Smooth muscle cell (in vitro differentiated cells): ENCODE data around the gene SAP30. TPM values are rescaled to one million over a fixed set of nuclear protein-coding genes. Genes with fewer than 3 reads are reported as not detected.

Experiments used
- DNase-seq: peaks from one replicate; lab custom pipeline; 2025; ENCODE audit not compliant: unreplicated experiment; lab: John Stamatoyannopoulos, UW
- H2AFZ ChIP-seq: fragments of 200-600 bp; sonication (generic); 2 replicates; pipeline ENCODE4 v1.6.0; 2016; ENCODE audit warnings: antibody characterized with exemption, low read depth, mild to moderate bottlenecking
- H3F3A ChIP-seq: fragments of 200-600 bp; sonication (generic); 2 replicates; pipeline ENCODE4 v1.6.0; 2017; ENCODE audit warnings: antibody characterized with exemption, low read depth
- H3K27ac ChIP-seq: fragments of 200-600 bp; sonication (generic); 2 replicates; pipeline ENCODE4 v1.5.1; 2016; ENCODE audit warnings: low read depth, mild to moderate bottlenecking
- H3K27me3 ChIP-seq: fragments of 200-600 bp; sonication (generic); 2 replicates; pipeline ENCODE4 v1.6.1; 2016; ENCODE audit warnings: low read depth, mild to moderate bottlenecking
- H3K36me3 ChIP-seq: fragments of 200-600 bp; sonication (generic); 2 replicates; pipeline ENCODE4 v1.5.1; 2016; ENCODE audit warnings: low read depth
- H3K4me1 ChIP-seq: fragments of 200-600 bp; sonication (generic); 2 replicates; pipeline ENCODE4 v1.5.1; 2016; ENCODE audit warnings: low read depth
- H3K4me2 ChIP-seq: fragments of 200-600 bp; sonication (generic); 2 replicates; pipeline ENCODE4 v1.6.0; 2016; ENCODE audit warnings: mild to moderate bottlenecking
- H3K4me3 ChIP-seq: fragments of 200-600 bp; sonication (generic); 2 replicates; pipeline ENCODE4 v1.5.1; 2016; ENCODE audit warnings: mild to moderate bottlenecking
- H3K79me2 ChIP-seq: fragments of 200-600 bp; sonication (generic); 2 replicates; pipeline ENCODE4 v1.6.0; 2016; ENCODE audit warnings: low read depth, mild to moderate bottlenecking
- H3K9ac ChIP-seq: fragments of 200-600 bp; sonication (generic); 2 replicates; pipeline ENCODE4 v1.6.0; 2016; ENCODE audit warnings: low read depth
- H3K9me3 ChIP-seq: fragments of 200-600 bp; sonication (generic); replicated peaks from 2 replicates; pipeline ENCODE4 v1.5.1; 2016; ENCODE audit warnings: low read depth
- H4K20me1 ChIP-seq: fragments of 200-600 bp; sonication (generic); 2 replicates; pipeline ENCODE4 v1.6.0; 2016; ENCODE audit warnings: low read depth
- WGBS: methylation state at CpG from one replicate; pipeline ENCODE4 v1.1.7; 2016; ENCODE audit warnings: low lambda C conversion rate; 5-methylcytosine and 5-hydroxymethylcytosine counted together
- polyA plus RNA-seq: library from polyadenylated mRNA; unstranded; fragments of >200 nt; fragmentation: Nextera tagmentation; extraction: Ambion mirVana; gene quantifications from 2 replicates; pipeline ENCODE4 v1.2.1, GENCODE V29; 2016
- total RNA-seq: library from RNA; depleted of rRNA; stranded (reverse); fragments of >200 nt; gene quantifications from 2 replicates; pipeline ENCODE4 v1.2.3, GENCODE V29; 2014
- TF ChIP-seq, protein P1 (sequence below): fragments of 200-600 bp; sonication (generic); IDR thresholded peaks from 2 replicates; pipeline ENCODE4 v1.5.1; 2017; ENCODE audit warnings: borderline replicate concordance, mild to moderate bottlenecking, antibody characterized with exemption; ENCODE audit not compliant: insufficient read depth, poor library complexity, severe bottlenecking

Gene SAP30
- total and polyA plus RNA-seq, 2 experiments from 2014 or later, result 18.6 to 35.2 TPM

DNA sequence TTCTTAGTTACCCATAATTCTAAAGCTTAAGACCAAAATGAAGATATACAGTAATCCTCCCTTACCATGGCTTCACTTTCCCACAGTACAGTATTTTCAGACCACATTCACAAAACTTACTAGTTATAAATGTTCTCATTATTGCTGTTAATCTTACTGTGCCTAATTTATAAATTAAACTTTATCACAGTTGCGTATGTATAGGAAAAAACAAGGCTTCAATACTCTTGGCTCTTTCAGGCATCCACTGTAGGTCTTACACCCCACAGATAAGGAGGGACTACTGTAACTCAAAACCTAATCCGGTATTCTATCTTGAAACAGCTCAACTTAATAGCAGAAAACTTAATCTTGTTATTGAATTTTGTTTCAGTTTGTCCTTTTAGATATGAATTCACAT, 40.2 kb upstream of the SAP30 start:
- H3K4me1 ChIP-seq, result peaks cover 26% of the 10 kb centered on the region
- H3K79me2 ChIP-seq, result peaks cover 39% of the 10 kb centered on the region
- no peak overlapping the region for H3K4me3 ChIP-seq
- no peak overlapping the region for H3K9ac ChIP-seq
- DNase-seq, result no peak
- no peak overlapping the region for H3K27ac ChIP-seq
- H3K9me3 ChIP-seq, result no peaks in the 10 kb centered on the region
- H3F3A ChIP-seq, result peaks cover 13% of the 10 kb centered on the region
- TF ChIP-seq, protein P1, sequence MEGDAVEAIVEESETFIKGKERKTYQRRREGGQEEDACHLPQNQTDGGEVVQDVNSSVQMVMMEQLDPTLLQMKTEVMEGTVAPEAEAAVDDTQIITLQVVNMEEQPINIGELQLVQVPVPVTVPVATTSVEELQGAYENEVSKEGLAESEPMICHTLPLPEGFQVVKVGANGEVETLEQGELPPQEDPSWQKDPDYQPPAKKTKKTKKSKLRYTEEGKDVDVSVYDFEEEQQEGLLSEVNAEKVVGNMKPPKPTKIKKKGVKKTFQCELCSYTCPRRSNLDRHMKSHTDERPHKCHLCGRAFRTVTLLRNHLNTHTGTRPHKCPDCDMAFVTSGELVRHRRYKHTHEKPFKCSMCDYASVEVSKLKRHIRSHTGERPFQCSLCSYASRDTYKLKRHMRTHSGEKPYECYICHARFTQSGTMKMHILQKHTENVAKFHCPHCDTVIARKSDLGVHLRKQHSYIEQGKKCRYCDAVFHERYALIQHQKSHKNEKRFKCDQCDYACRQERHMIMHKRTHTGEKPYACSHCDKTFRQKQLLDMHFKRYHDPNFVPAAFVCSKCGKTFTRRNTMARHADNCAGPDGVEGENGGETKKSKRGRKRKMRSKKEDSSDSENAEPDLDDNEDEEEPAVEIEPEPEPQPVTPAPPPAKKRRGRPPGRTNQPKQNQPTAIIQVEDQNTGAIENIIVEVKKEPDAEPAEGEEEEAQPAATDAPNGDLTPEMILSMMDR, result no peak
- peaks cover 9% of the 10 kb centered on the region for H4K20me1 ChIP-seq
- no peaks in the 10 kb centered on the region for H3K27me3 ChIP-seq
- no peak overlapping the region for H3K4me2 ChIP-seq
- H2AFZ ChIP-seq, result no peak overlapping the region
- WGBS, result 92% methylated on average over 2 of the region's 2 CpGs
- peaks cover 5% of the 10 kb centered on the region for H3K36me3 ChIP-seq

DNA sequence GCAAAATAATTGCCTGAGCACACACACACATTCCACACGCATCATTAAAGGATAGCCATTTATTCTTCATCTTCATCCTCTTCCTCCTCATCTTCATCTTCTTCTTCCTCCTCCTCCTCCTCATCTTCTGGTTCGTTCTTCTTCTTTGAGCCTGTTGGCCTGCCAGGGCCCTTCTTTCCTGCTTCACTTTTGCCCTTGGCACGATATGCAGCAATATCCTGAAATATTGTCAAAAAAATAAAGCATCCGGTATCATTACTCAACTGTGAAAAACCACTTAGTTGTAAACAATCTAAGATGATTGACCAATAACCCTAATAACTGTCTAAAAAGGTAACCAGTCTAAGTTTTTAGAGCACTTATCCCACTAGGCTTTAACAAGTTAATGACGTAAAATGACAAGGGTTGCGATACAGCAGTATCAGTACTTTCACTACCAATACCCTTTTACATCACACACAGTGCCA, 38.7 kb upstream of the SAP30 start:
- H3F3A ChIP-seq, result peaks cover 14% of the 10 kb centered on the region
- TF ChIP-seq, protein P1, result no peak
- H3K4me3 ChIP-seq, result peak overlapping the region; percentile 82
- peaks cover 9% of the 10 kb centered on the region for H4K20me1 ChIP-seq
- DNase-seq, result no peak
- no peaks in the 10 kb centered on the region for H3K27me3 ChIP-seq
- no peak overlapping the region for H3K9ac ChIP-seq
- peaks cover 35% of the 10 kb centered on the region for H3K4me1 ChIP-seq
- WGBS, result 84% methylated on average over 6 of the region's 6 CpGs
- H2AFZ ChIP-seq, result no peak overlapping the region
- H3K27ac ChIP-seq, result no peak overlapping the region
- H3K79me2 ChIP-seq, result peaks cover 39% of the 10 kb centered on the region
- peak overlapping the region; percentile 92 for H3K4me2 ChIP-seq
- H3K9me3 ChIP-seq, result no peaks in the 10 kb centered on the region
- H3K36me3 ChIP-seq, result peaks cover 5% of the 10 kb centered on the region

DNA sequence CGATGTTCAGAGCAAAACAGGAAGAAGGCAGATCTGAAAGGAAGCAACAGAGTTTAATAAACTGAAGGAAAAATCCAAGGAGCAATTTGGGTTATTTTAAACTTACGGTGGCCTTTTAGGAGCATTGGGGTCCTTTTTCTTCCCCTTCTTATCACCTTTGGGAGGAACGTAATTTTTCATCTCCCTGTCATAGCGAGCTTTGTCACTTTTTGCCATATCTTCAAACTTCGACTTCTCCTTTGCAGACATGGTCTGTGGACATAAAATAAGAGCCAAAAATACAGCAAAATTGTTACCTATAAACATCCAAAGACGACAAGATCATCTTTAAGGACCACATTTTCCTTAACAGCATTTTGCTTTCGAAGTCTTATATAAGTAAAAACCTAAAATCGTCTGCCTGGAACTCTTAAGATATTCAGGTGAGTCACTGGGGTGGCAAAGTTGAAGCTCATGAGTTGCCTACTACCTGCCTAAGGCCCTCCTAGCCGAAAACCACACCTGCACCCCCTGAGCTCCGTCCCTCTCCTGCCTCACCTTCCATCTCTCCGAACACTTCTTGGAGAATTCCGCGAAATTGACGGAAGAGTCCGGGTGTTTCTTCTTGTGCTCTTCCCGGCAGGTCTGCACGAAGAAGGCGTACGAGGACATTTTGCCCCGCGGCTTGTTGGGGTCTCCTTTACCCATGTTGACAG, 37.6 kb upstream of the SAP30 start:
- Histone ChIP-seq H3K79me2 (peaks cover 39% of the 10 kb centered on the region), H3K27ac (peak overlapping the region; percentile 86), H3K4me2 (peak overlapping the region; percentile 92), H3F3A (peaks cover 14% of the 10 kb centered on the region), H3K9me3 (no peaks in the 10 kb centered on the region), H3K4me1 (peaks cover 35% of the 10 kb centered on the region), H2AFZ (no peak overlapping the region), H3K36me3 (peaks cover 5% of the 10 kb centered on the region), H4K20me1 (peaks cover 9% of the 10 kb centered on the region), H3K27me3 (no peaks in the 10 kb centered on the region), H3K9ac (peak overlapping the region; percentile 54), H3K4me3 (peak overlapping the region; percentile 82)
- DNase-seq, result no peak
- TF ChIP-seq, protein P1, result no peak
- 20% methylated on average over 21 of the region's 21 CpGs for WGBS
